Karpas-422 (cell line): ENCODE results near the gene CSMD2. TPM values are rescaled to one million over a fixed set of nuclear protein-coding genes. Genes with fewer than 3 reads are reported as not detected.

Experiments used
- DNase-seq: peaks from one replicate; pipeline ENCODE4 v3.0.0-alpha.2; 2015
- H2AFZ ChIP-seq: fragments of 200-600 bp; sonication (generic); 2 replicates; pipeline ENCODE4 v1.6.1; 2014; ENCODE audit warnings: antibody characterized with exemption, low read length, mixed read lengths
- H3K27ac ChIP-seq: fragments of 200-600 bp; sonication (generic); 2 replicates; pipeline ENCODE4 v1.5.1; 2014; ENCODE audit warnings: mild to moderate bottlenecking, low read length, moderate library complexity
- H3K27me3 ChIP-seq: fragments of 200-600 bp; sonication (generic); 2 replicates; pipeline ENCODE4 v1.6.1; 2014; ENCODE audit warnings: low read length, mixed read lengths
- H3K36me3 ChIP-seq: fragments of 200-600 bp; sonication (generic); 2 replicates; pipeline ENCODE4 v1.6.1; 2014; ENCODE audit warnings: low read length, mixed read lengths; ENCODE audit not compliant: insufficient read depth
- H3K4me1 ChIP-seq: fragments of 200-600 bp; sonication (generic); 2 replicates; pipeline ENCODE4 v1.6.1; 2014; ENCODE audit warnings: mild to moderate bottlenecking, low read length, mixed read lengths
- H3K4me2 ChIP-seq: fragments of 200-600 bp; sonication (generic); 2 replicates; pipeline ENCODE4 v1.6.1; 2014; ENCODE audit warnings: low read length, low read depth, mild to moderate bottlenecking; ENCODE audit not compliant: poor library complexity, severe bottlenecking
- H3K4me3 ChIP-seq: fragments of 200-600 bp; sonication (generic); 2 replicates; pipeline ENCODE4 v1.5.1; 2014; ENCODE audit warnings: mild to moderate bottlenecking, antibody characterized with exemption, low read length, mixed read lengths
- H3K79me2 ChIP-seq: fragments of 200-600 bp; sonication (generic); 2 replicates; pipeline ENCODE4 v1.6.1; 2014; ENCODE audit warnings: mild to moderate bottlenecking, low read length, mixed read lengths
- H3K9ac ChIP-seq: fragments of 200-600 bp; sonication (generic); 2 replicates; pipeline ENCODE4 v1.6.0; 2014; ENCODE audit warnings: low read length
- H3K9me2 ChIP-seq: fragments of 200-600 bp; sonication (generic), shearing (Covaris generic); replicated peaks from 2 replicates; pipeline ENCODE4 v1.6.0; 2014; ENCODE audit warnings: mild to moderate bottlenecking, low read length, moderate library complexity; ENCODE audit not compliant: insufficient read depth
- H3K9me3 ChIP-seq: fragments of 300-700, 200-600 bp; sonication (generic); 2 replicates; pipeline ENCODE4 v1.6.1; 2014; ENCODE audit warnings: low read length, mixed read lengths
- H4K20me1 ChIP-seq: fragments of 200-600 bp; sonication (generic); 2 replicates; pipeline ENCODE4 v1.6.1; 2014; ENCODE audit warnings: mild to moderate bottlenecking, antibody characterized with exemption, low read length, low read depth; ENCODE audit not compliant: insufficient read depth
- total RNA-seq: library from RNA; depleted of rRNA; stranded (reverse); fragments of >200 nt; shearing (Covaris generic); gene quantifications from 2 replicates; pipeline ENCODE4 v1.2.3, GENCODE V29; 2014; ENCODE audit warnings: low replicate concordance

Gene CSMD2
- total RNA-seq, 1 experiment from 2014 or later: 0.19 TPM

- H4K20me1 ChIP-seq: no peaks in the 10 kb centered on the region
- H3K27me3 ChIP-seq: no peaks in the 10 kb centered on the region
- no peaks in the 10 kb centered on the region for H3K36me3 ChIP-seq
- H3K9ac ChIP-seq: no peak overlapping the region
- H3K9me2 ChIP-seq: no peaks in the 10 kb centered on the region
- no peak overlapping the region for H2AFZ ChIP-seq
- no peaks in the 10 kb centered on the region for H3K79me2 ChIP-seq
- H3K4me1 ChIP-seq: no peaks in the 10 kb centered on the region
- H3K27ac ChIP-seq: no peak overlapping the region
- H3K4me3 ChIP-seq: no peak overlapping the region
- no peak overlapping the region for H3K4me2 ChIP-seq
- DNase-seq: no peak
- no peaks in the 10 kb centered on the region for H3K9me3 ChIP-seq
Measured at GRCh38 chr1:33960188-33960895, 204.7 kb downstream of the CSMD2 start.

- H3K79me2 ChIP-seq: no peaks in the 10 kb centered on the region
- H3K9me2 ChIP-seq: no peaks in the 10 kb centered on the region
- H3K36me3 ChIP-seq: no peaks in the 10 kb centered on the region
- H3K4me2 ChIP-seq: no peak overlapping the region
- H3K4me1 ChIP-seq: no peaks in the 10 kb centered on the region
- H3K27me3 ChIP-seq: no peaks in the 10 kb centered on the region
- H4K20me1 ChIP-seq: no peaks in the 10 kb centered on the region
- H3K4me3 ChIP-seq: no peak overlapping the region
- H3K27ac ChIP-seq: no peak overlapping the region
- DNase-seq: no peak
- no peaks in the 10 kb centered on the region for H3K9me3 ChIP-seq
- H2AFZ ChIP-seq: no peak overlapping the region
- H3K9ac ChIP-seq: no peak overlapping the region
Measured at GRCh38 chr1:33957854-33958253, 207.2 kb downstream of the CSMD2 start.

GRCh38 chr1:33955096-33955495 is 209.9 kb downstream of the CSMD2 start:
- no peaks in the 10 kb centered on the region for H3K36me3 ChIP-seq
- no peaks in the 10 kb centered on the region for H3K27me3 ChIP-seq
- H3K4me2 ChIP-seq: no peak overlapping the region
- H3K79me2 ChIP-seq: no peaks in the 10 kb centered on the region
- H3K9me2 ChIP-seq: no peaks in the 10 kb centered on the region
- H3K4me3 ChIP-seq: no peak overlapping the region
- no peaks in the 10 kb centered on the region for H4K20me1 ChIP-seq
- H3K27ac ChIP-seq: no peak overlapping the region
- DNase-seq: no peak
- H2AFZ ChIP-seq: no peak overlapping the region
- no peaks in the 10 kb centered on the region for H3K9me3 ChIP-seq
- no peaks in the 10 kb centered on the region for H3K4me1 ChIP-seq
- no peak overlapping the region for H3K9ac ChIP-seq

GRCh38 chr1:33949570-33949969 is 215.5 kb downstream of the CSMD2 start:
- Histone ChIP-seq H3K4me2 (no peak overlapping the region), H3K27ac (no peak overlapping the region), H3K9me3 (no peaks in the 10 kb centered on the region), H4K20me1 (no peaks in the 10 kb centered on the region), H3K4me1 (no peaks in the 10 kb centered on the region), H2AFZ (no peak overlapping the region), H3K9me2 (no peaks in the 10 kb centered on the region), H3K36me3 (no peaks in the 10 kb centered on the region), H3K9ac (no peak overlapping the region), H3K79me2 (no peaks in the 10 kb centered on the region), H3K4me3 (no peak overlapping the region), H3K27me3 (no peaks in the 10 kb centered on the region)
- DNase-seq: no peak

GRCh38 chr1:33948291-33948690 is 216.7 kb downstream of the CSMD2 start:
- Histone ChIP-seq H4K20me1 (no peaks in the 10 kb centered on the region), H3K27me3 (no peaks in the 10 kb centered on the region), H3K9me3 (no peaks in the 10 kb centered on the region), H3K36me3 (no peaks in the 10 kb centered on the region), H3K27ac (no peak overlapping the region), H3K4me3 (no peak overlapping the region), H3K79me2 (no peaks in the 10 kb centered on the region), H2AFZ (no peak overlapping the region), H3K4me2 (no peak overlapping the region), H3K9me2 (no peaks in the 10 kb centered on the region), H3K9ac (no peak overlapping the region), H3K4me1 (no peaks in the 10 kb centered on the region)
- DNase-seq: no peak

- no peaks in the 10 kb centered on the region for H3K79me2 ChIP-seq
- H3K9ac ChIP-seq: no peak overlapping the region
- no peaks in the 10 kb centered on the region for H3K27me3 ChIP-seq
- H3K9me3 ChIP-seq: no peaks in the 10 kb centered on the region
- DNase-seq: no peak
- H3K27ac ChIP-seq: no peak overlapping the region
- H3K36me3 ChIP-seq: no peaks in the 10 kb centered on the region
- H2AFZ ChIP-seq: no peak overlapping the region
- no peak overlapping the region for H3K4me3 ChIP-seq
- H3K4me2 ChIP-seq: no peak overlapping the region
- H3K4me1 ChIP-seq: no peaks in the 10 kb centered on the region
- H3K9me2 ChIP-seq: no peaks in the 10 kb centered on the region
- H4K20me1 ChIP-seq: no peaks in the 10 kb centered on the region
Measured at GRCh38 chr1:33946836-33947235, 218.2 kb downstream of the CSMD2 start.

GRCh38 chr1:33944846-33945245 is 220.2 kb downstream of the CSMD2 start:
- Histone ChIP-seq H3K4me1 (no peaks in the 10 kb centered on the region), H3K27ac (no peak overlapping the region), H3K79me2 (no peaks in the 10 kb centered on the region), H3K9me2 (no peaks in the 10 kb centered on the region), H3K9ac (no peak overlapping the region), H3K4me2 (no peak overlapping the region), H2AFZ (no peak overlapping the region), H3K4me3 (no peak overlapping the region), H3K36me3 (no peaks in the 10 kb centered on the region), H4K20me1 (no peaks in the 10 kb centered on the region), H3K9me3 (no peaks in the 10 kb centered on the region), H3K27me3 (no peaks in the 10 kb centered on the region)
- DNase-seq: no peak

- DNase-seq: no peak
- Histone ChIP-seq H3K36me3 (no peaks in the 10 kb centered on the region), H3K9me2 (no peaks in the 10 kb centered on the region), H2AFZ (no peak overlapping the region), H4K20me1 (no peaks in the 10 kb centered on the region), H3K79me2 (no peaks in the 10 kb centered on the region), H3K9me3 (peaks cover under 1% of the 10 kb centered on the region; the same call in 1 of the 2 replicates), H3K27ac (no peak overlapping the region), H3K4me1 (no peaks in the 10 kb centered on the region), H3K4me2 (no peak overlapping the region), H3K27me3 (no peaks in the 10 kb centered on the region; the same call in 1 of the 2 replicates), H3K9ac (no peak overlapping the region), H3K4me3 (no peak overlapping the region)
Measured at GRCh38 chr1:33943978-33944377, 221.1 kb downstream of the CSMD2 start.
